Testis (tissue), 2 donors: Measurements from ENCODE around the gene EHD4.

ENCODE experiments used
- CTCF ChIP-seq, 3 experiments: fragments of 450-650 bp in 2 of 3; fragments of 200-600 bp in 1 of 3; sonication (generic) in 1 of 3; IDR thresholded peaks; one replicate each; pipeline ENCODE4 v1.5.1; 2016 to 2019; ENCODE audit warnings: antibody characterized with exemption in 3 of 3, mild to moderate bottlenecking in 2 of 3, moderate library complexity in 1 of 3
- POLR2A ChIP-seq: fragments of 450-650 bp; IDR thresholded peaks from one replicate; pipeline ENCODE4 v1.6.1; 2017; ENCODE audit warnings: antibody characterized with exemption, mild to moderate bottlenecking, moderate library complexity

- no peak for TF ChIP-seq CTCF (IDR thresholded peaks at IDR 0.05)
- no peak for TF ChIP-seq POLR2A
Measured at GRCh38 chr15:41892621-41893421, 79.5 kb downstream of the EHD4 start.
